SHP77 treated with DMSO at 0.1 percent for 48 hours (cell line): Measurements from ENCODE around the gene RAPGEF5.
"Not testable (repeated sequence)": the region's sequence is repeated elsewhere in the genome, so short reads cannot be mapped to it uniquely, and the experiment has no call there.

Experiments
- DNase-seq: peaks from one replicate; lab custom pipeline; 2025; lab: John Stamatoyannopoulos, UW

Gene RAPGEF5

DNA sequence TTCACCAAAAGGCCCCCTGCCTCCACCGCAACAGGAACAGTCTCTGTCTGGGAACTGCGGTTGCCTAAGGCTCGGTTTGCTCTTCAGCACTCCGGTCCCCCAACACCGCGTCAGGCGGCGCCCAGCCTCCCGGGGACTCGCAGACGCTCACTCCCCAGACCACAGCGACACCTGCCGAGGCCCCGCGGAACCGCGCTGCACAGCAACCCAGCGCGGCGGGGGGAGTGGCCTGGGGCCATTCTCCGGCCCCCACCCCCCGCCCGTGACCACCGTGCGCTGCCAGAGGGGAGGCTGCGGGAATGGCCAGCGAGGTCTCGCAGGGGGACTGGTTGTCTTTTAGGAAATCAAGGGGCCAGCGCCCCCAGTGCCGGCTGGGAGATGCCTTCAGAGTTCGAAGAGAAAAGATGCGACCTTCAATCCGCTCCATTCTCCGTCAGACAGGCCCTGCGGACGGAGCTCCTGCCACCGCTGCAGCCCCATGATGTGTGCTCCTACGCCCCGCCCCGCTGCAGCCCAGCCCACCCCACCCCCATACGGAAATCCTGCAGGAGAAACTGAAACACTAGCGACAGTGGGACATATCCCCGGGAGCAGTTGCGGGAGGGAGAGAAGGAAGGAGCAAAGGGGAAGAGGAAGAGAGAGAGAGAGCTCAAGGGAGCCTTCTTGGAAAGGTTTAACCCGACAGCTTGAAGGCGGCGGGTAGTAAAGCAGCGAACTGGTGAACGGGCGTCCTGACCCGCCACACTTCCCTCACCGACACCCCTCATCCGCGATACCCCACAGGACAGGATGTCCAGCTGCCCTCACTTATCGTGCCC lies 273.9 kb downstream of the RAPGEF5 start:
- peak; percentile 86 for DNase-seq

DNA sequence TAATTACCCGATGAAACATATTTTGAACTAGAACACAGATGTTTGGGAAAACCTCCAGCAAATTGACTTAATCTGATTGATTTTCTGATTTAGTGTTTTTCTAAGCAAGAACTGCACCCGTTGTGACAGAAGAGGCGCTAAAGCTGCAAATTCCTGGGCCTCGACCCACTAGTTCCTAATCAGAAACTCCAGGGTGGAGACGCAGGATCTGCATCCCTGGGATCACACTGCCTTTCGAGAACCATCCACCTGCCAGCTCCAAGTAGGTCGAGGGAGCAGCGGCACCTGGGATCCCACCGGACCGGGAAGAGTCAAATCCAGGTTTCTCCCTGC lies 274.4 kb downstream of the RAPGEF5 start:
- DNase-seq: no peak

DNA sequence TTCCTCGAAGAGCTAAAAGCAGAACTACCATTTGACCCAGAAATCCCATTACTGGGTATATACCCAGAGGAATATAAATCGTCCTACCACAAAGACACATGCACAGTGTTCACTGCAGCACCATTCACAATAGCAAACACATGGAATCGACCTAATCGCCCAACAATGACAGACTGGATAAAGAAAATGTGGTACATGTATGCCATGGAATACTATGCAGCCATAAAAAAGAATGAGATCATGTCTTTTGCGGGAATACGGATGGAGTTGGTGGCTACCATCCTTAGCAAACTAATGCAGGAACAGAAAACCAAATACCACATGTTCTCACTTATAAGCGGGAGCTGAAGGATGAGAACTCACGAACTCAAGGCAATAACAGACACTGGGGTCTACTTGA lies 276.7 kb downstream of the RAPGEF5 start:
- not testable (repeated sequence) for DNase-seq

DNA sequence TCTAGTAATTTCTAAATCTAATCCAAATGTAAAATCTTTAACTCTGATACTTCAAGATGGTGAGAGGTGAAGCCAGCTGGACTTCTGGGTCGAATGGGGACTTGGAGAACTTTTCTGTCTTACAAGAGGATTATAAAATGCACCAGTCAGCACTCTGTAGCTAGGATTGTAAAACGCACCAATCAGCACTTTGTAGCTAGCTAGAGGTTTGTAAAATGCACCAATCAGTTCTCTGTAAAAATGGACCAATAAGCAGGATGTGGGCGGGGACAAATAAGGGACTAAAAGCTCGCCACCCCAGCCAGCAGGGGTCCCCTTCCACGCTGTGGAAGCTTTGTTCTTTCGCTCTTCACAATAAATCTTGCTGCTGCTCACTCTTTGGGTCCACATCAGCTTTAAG lies 278.1 kb downstream of the RAPGEF5 start:
- not testable (repeated sequence) for DNase-seq

DNA sequence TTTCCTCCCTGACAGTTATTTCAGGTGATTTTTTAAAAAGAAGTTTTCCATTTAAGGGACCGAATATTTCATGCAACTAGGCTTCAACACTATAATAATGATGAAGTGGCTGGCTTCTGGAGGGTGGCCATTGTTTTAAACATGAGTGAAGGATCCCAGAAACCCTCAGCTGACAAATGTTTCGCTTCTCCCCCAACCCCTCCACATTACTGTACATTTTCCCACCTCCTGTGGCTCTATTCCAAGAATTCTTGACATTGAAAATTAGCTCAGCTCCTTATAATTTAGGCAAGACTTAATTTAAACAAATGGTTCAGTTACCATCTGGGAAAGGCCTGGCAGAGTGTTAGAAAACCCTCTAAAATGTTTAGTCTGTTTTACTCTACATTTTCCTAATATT lies 281.4 kb downstream of the RAPGEF5 start:
- no peak for DNase-seq

DNA sequence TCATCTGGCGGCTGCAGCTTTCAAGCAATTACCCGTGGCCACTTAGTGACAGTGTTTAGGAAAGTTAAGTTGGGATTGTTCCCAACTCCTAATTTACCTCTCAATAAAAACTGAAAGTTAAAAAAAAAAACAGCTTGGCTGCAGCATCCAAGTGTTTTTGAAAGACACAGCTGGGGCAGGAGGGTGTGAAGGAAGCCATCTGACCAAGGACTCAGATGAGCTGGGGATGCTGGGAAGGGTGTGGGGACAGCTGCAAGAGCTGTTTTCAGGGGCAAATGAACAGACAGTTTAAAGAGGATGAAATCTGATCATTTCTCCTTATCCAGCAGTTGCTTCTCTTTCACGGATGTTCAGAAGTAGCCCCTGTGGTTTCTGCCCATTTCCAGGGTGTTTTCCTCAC lies 282.1 kb downstream of the RAPGEF5 start:
- DNase-seq: no peak
